ENCODE measurements around the gene DPH3. TPM values are rescaled to one million over a fixed set of nuclear protein-coding genes. Genes with fewer than 3 reads are reported as not detected.

Gene DPH3
- total and polyA plus RNA-seq, 2 donors (not counting 3 experiments of a cell fraction or from before 2014, with no cell fraction given), result 7.7 to 28.7 TPM

- ChIA-PET POLR2A (no interaction called here), CTCF (no interaction called here)
- Histone ChIP-seq H3K9me1 (replicated peaks; ENCODE audit: control insufficient read depth, extremely low read depth, insufficient read depth, low read length) (no peaks in the 10 kb centered on the region), H3K27ac (ENCODE audit: insufficient read depth, low read depth, low read length) (no peak overlapping the region), H3K4me3 (replicated peaks in 1 of 3; ENCODE audit: insufficient read depth in 1 of 3, low read depth in 1 of 3, low read length in 3 of 3) (no peak overlapping the region), H3K79me2 (ENCODE audit: control insufficient read depth, insufficient read depth, low read length) (no peaks in the 10 kb centered on the region), H3K4me1 (ENCODE audit: control insufficient read depth, extremely low read depth, insufficient read depth, low read length) (no peaks in the 10 kb centered on the region), H4K20me1 (replicated peaks; ENCODE audit: control insufficient read depth, extremely low read depth, insufficient read depth, low read length) (no peaks in the 10 kb centered on the region), H3K4me2 (ENCODE audit: insufficient read depth, low read length) (no peak overlapping the region), H2AFZ (ENCODE audit: low read depth, low read length) (no peak overlapping the region), H3K9me3 (replicated peaks; ENCODE audit: control insufficient read depth, insufficient read depth, low read length) (no peaks in the 10 kb centered on the region), H3K9ac (replicated peaks; ENCODE audit: extremely low read depth, insufficient read depth, low read length) (no peak overlapping the region), H3K27me3 (ENCODE audit: control insufficient read depth in 2 of 2, insufficient read depth in 2 of 2, low read length in 2 of 2) (no peaks in the 10 kb centered on the region), H3K36me3 (ENCODE audit: control insufficient read depth in 2 of 2, extremely low read depth in 1 of 2, insufficient read depth in 2 of 2, low read length in 2 of 2) (no peaks in the 10 kb centered on the region)
- BruUV-seq (replicated peaks), result no TSS peak
- FAIRE-seq, result no peak
- no peak for DNase-seq (ENCODE audit: low read depth, low spot score)
- dilution Hi-C loops (cut with MboI; ENCODE audit: extremely low pct_ligation_motif_present, low sequenced_read_pairs) (no loop called here), intact Hi-C loops (cut with micrococcal nuclease) (no loop called here)
- TF ChIP-seq JUN (IDR thresholded peaks at IDR 0.05; ENCODE audit: borderline replicate concordance, insufficient read depth, insufficient read length, low read depth) (no peak), POLR2A (IDR thresholded peaks at IDR 0.05; ENCODE audit: low read depth, low read length) (no peak), MAX (IDR thresholded peaks at IDR 0.05; ENCODE audit: insufficient read depth, insufficient read length) (no peak), FOS (IDR thresholded peaks at IDR 0.05; ENCODE audit: borderline replicate concordance, insufficient read depth, low read length) (no peak), GATA2 (IDR thresholded peaks at IDR 0.05; ENCODE audit: insufficient read depth, insufficient read length, low read depth, low read length) (no peak), POLR2AphosphoS5 (IDR thresholded peaks at IDR 0.05; ENCODE audit: insufficient read depth, low read depth, low read length) (no peak), MYC (IDR thresholded peaks at IDR 0.05; ENCODE audit: low read depth, low read length) (no peak), EZH2 (IDR thresholded peaks at IDR 0.05; ENCODE audit: borderline replicate concordance, low read depth, low read length, severe bottlenecking) (no peak), CTCF (IDR thresholded peaks at IDR 0.05; ENCODE audit: extremely low read depth in 1 of 2, insufficient read depth in 1 of 2, low read depth in 1 of 2, low read length in 2 of 2) (no peak)
These were observed 28.6 kb downstream of the DPH3 start for GRCh38 chr3:16236030-16236639.
